ENCODE results near the gene UNC79. TPM values are rescaled to one million over a fixed set of nuclear protein-coding genes. Genes with fewer than 3 reads are reported as not detected.

UNC79 gene
- total and polyA plus RNA-seq, 2 donors (not counting 3 experiments of a cell fraction or from before 2014, with no cell fraction given) = not detected

DNA sequence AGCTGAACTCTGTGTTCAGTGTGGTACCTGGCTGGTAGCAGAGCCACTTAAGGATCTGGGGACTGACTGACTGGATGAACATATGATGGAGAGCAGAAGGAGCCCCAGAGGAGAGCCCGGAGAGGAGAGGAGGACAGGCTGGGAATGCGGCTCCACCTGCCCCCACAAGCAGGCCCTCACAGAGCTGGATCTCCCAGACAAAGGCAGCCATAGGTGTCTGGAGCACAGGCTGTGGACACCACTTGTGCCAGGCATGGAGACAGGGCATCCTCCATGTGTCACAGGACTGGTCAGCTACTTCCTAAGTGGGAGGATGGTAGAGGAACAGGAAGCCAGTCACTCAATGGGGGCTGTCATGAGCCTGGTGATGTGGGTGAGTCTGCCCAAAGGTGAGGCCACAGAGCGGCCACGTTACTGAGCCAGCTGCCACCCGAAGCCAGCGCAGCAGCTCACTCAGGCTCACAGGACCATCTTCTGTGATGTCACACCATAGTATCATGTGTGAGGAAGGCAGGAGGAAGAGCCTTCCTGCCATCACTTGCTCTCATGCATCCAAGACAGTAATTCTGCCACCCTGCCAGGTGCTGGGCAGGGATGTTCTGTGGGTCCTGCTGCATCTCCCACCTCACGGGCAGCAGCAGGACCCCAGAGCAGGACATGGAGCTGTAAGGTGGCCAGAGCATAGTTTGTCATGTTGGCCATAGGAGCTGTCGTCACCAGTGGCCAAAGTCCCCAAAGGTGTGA is 285.4 kb downstream of the UNC79 start:
- Histone ChIP-seq H3K27me3 (ENCODE audit: control insufficient read depth in 2 of 2, insufficient read depth in 2 of 2, low read length in 2 of 2) (no peaks in the 10 kb centered on the region), H3K27ac (ENCODE audit: insufficient read depth, low read depth, low read length) (no peak overlapping the region), H3K79me2 (ENCODE audit: control insufficient read depth, insufficient read depth, low read length) (no peaks in the 10 kb centered on the region), H2AFZ (ENCODE audit: low read depth, low read length) (no peak overlapping the region), H3K4me2 (ENCODE audit: insufficient read depth, low read length) (no peak overlapping the region), H3K9me1 (replicated peaks; ENCODE audit: control insufficient read depth, extremely low read depth, insufficient read depth, low read length) (no peaks in the 10 kb centered on the region), H3K9ac (replicated peaks; ENCODE audit: extremely low read depth, insufficient read depth, low read length) (no peak overlapping the region), H3K36me3 (ENCODE audit: control insufficient read depth in 2 of 2, extremely low read depth in 1 of 2, insufficient read depth in 2 of 2, low read length in 2 of 2) (no peaks in the 10 kb centered on the region), H3K9me3 (replicated peaks; ENCODE audit: control insufficient read depth, insufficient read depth, low read length) (peaks cover under 1% of the 10 kb centered on the region), H3K4me3 (replicated peaks in 1 of 3; ENCODE audit: insufficient read depth in 1 of 3, low read depth in 1 of 3, low read length in 3 of 3) (no peak overlapping the region), H4K20me1 (replicated peaks; ENCODE audit: control insufficient read depth, extremely low read depth, insufficient read depth, low read length) (no peaks in the 10 kb centered on the region), H3K4me1 (ENCODE audit: control insufficient read depth, extremely low read depth, insufficient read depth, low read length) (no peaks in the 10 kb centered on the region)
- TF ChIP-seq EZH2 (IDR thresholded peaks at IDR 0.05; ENCODE audit: borderline replicate concordance, low read depth, low read length, severe bottlenecking) (no peak), FOS (IDR thresholded peaks at IDR 0.05; ENCODE audit: borderline replicate concordance, insufficient read depth, low read length) (no peak), POLR2AphosphoS5 (IDR thresholded peaks at IDR 0.05; ENCODE audit: insufficient read depth, low read depth, low read length) (no peak), JUN (IDR thresholded peaks at IDR 0.05; ENCODE audit: borderline replicate concordance, insufficient read depth, insufficient read length, low read depth) (no peak), GATA2 (IDR thresholded peaks at IDR 0.05; ENCODE audit: insufficient read depth, insufficient read length, low read depth, low read length) (no peak), POLR2A (IDR thresholded peaks at IDR 0.05; ENCODE audit: low read depth, low read length) (no peak), MYC (IDR thresholded peaks at IDR 0.05; ENCODE audit: low read depth, low read length) (no peak)
- TF ChIP-seq, protein P1, sequence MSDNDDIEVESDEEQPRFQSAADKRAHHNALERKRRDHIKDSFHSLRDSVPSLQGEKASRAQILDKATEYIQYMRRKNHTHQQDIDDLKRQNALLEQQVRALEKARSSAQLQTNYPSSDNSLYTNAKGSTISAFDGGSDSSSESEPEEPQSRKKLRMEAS (IDR thresholded peaks at IDR 0.05; ENCODE audit: insufficient read depth, insufficient read length) = no peak
- TF ChIP-seq, protein P2, sequence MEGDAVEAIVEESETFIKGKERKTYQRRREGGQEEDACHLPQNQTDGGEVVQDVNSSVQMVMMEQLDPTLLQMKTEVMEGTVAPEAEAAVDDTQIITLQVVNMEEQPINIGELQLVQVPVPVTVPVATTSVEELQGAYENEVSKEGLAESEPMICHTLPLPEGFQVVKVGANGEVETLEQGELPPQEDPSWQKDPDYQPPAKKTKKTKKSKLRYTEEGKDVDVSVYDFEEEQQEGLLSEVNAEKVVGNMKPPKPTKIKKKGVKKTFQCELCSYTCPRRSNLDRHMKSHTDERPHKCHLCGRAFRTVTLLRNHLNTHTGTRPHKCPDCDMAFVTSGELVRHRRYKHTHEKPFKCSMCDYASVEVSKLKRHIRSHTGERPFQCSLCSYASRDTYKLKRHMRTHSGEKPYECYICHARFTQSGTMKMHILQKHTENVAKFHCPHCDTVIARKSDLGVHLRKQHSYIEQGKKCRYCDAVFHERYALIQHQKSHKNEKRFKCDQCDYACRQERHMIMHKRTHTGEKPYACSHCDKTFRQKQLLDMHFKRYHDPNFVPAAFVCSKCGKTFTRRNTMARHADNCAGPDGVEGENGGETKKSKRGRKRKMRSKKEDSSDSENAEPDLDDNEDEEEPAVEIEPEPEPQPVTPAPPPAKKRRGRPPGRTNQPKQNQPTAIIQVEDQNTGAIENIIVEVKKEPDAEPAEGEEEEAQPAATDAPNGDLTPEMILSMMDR (IDR thresholded peaks at IDR 0.05; ENCODE audit: extremely low read depth in 1 of 2, insufficient read depth in 1 of 2, low read depth in 1 of 2, low read length in 2 of 2) = no peak
- BruUV-seq (replicated peaks) = no TSS peak
- CTCF ChIA-PET = no interaction called here
- FAIRE-seq = no peak
- DNase-seq (ENCODE audit: low read depth, low spot score) = no peak
- dilution Hi-C loops (cut with MboI; ENCODE audit: extremely low pct_ligation_motif_present, low sequenced_read_pairs) = no loop called here
- intact Hi-C loops (cut with micrococcal nuclease) = no loop called here
- POLR2A ChIA-PET = no interaction called here

All from endothelial cell of umbilical vein (primary cell).